OCI-M2 (cell line): ENCODE data around the gene SHC2.
"Not testable (repeated sequence)": the region's sequence is repeated elsewhere in the genome, so short reads cannot be mapped to it uniquely, and the experiment has no call there.

Experiments used
- DNase-seq: peaks from one replicate; lab custom pipeline; 2025; ENCODE audit not compliant: unreplicated experiment; lab: John Stamatoyannopoulos, UW

The SHC2 gene

DNA sequence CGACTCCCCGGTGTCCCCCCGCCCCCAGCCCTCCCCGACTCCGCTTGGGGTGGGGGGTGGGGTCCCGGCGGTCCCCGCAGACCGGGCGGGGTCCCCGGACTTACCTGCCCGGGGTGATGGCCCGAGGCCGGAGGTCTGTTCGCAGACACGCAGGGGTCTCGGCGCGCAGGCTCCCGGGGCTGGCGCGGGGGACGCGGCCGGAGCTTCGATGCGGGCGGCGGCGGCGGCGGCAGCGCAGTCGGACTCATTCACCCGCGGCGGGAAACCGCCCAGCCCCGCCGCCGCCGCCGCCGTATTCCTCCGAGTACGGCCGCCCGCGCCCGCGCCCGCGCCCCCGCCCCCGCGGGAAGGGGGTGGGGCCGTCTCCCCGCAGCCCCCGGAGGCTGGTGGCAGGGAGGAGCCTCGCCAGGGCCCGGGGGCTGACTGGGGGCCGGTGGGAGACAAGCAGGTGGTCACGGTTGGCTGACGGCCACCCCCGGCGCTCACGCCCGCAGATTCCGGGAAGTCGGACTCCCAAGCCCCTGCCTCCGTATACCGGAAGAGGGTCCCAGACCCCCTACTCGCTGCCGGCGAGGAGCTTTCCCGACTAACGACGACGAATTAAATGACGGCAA, 51.8 kb downstream of the SHC2 start, which contains the start of gene C2CD4C:
C2CD4C (minus strand) TSS at position 246 of the 614 bp plus-strand sequence. CDS start 786 bp downstream, outside the sequence.
- DNase-seq: no peak

DNA sequence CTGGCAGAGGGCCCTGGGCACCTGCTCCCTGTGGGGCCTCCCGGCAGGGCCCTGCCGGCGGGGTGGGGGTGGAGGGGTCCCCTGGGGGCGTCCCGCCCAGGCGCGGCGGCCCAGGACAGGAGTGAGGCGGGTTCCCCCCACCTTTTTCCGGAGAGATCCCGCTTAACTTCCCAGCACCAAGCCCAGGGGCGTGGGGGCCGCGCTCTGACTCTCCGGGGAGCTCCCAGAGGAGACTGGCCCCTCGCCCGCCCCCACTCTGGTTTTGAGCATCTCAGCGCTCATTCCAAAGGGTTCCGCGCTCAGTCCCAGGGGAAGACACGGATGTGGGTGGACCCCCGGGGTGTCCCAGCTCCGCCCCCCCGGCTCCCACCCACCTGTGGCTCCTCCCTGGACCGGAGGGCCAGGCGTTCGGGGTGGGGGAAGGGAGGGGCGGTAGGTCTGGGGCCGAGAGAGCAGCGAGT, 52.4 kb downstream of the SHC2 start:
- DNase-seq: no peak

DNA sequence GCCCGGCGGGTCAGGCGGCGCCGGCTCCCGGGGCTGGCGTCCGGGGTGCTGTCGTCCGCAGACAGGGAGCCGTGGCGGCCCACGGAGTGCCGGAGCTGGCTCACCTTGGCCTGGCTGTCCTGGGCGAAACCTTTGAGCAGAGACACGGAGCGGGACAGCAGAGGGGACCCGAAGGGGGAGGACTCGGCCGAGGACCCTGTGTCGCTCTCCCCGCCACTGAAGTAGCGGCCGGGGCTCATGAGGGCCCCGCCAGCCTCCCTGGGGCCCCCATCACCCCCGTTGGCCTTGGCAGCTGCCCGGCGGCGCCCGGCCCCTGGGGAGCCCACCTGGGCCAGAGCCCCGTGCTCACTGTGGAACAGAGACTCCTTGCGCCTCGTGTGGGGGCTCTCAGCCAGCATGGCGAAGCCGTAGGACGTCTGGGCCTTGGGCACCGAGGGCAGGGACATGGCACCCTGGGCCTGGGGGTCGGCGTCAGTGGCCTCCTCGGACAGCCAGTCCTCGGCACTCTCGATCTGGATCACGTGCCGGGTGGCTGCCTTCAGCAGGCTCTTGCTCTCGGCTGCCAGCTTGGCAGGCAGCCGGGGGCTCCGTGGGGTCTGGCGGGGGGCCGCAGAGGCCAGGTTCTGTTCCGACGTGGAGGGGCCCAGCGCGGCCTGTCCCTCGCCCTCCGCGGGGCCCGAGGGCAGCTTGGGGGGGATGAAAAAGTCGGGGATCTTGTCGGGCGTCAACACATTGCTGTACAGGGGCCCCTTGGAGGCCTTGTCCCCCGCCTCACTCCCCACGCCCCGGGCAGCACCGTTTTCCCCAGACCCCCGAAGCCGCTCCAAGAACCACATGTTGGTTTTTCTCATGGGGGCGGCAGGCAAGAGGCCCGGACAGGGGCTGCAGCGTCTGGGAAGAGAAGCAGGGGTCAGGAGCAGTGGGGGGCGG, 53.1 kb downstream of the SHC2 start:
- no peak for DNase-seq

DNA sequence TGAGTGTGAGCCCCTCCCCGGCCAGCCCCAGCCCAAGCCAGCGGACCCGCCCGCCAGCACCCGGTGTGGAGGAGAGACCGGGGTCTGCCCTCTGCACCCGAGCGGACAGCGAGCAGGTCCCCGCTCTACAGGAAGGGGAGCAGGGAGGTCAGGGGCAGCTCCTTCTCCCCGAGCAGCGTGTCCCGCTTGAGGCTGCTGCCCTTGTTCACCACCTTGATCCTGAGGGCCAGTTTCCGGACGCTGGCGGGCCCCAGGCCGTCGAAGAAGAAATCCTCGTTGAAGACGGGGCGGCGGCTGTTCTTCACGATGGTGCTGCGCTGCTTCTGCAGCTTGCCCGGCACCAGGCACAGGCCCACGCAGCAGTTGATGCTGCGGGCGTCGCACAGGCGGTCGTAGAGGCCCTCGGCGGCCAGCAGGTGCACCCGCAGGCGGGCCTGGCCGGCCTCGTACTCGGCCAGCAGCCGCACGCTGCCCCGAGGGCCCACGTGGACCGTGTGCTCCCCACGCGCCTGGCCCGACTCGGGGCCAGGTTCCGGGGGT, 53.8 kb downstream of the SHC2 start:
- no peak for DNase-seq

DNA sequence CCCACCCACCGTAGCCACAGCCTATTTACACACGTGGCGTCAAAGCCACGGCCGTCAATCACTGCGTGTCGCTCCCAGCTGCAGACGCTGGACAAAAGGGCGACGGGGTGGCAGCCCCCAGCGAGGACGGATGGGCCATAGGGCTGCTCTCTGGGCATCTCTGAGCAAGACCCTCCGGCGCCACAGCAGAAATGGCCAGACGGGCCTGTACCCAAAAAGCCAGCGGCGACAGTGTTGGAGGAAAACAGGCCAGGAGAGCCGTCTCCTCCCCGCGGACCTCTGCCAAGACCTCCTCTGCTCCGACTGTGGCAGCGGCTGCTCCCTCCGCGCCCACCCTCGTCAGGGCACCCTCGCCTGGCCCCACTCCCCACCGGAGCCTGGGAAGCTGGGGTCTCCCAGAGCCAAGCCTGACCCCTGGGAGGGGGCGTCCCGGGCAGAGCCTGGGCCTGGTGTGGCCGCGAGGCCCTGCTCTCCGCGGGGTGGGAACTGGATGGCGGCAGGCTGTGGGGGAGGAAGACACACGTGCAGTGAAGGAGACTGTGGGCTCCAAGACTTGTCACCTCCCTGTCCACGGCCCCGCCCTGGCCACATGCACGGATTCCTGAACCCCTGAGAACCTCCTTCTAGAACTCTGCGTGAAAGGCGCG, 54.6 kb downstream of the SHC2 start:
- no peak for DNase-seq

DNA sequence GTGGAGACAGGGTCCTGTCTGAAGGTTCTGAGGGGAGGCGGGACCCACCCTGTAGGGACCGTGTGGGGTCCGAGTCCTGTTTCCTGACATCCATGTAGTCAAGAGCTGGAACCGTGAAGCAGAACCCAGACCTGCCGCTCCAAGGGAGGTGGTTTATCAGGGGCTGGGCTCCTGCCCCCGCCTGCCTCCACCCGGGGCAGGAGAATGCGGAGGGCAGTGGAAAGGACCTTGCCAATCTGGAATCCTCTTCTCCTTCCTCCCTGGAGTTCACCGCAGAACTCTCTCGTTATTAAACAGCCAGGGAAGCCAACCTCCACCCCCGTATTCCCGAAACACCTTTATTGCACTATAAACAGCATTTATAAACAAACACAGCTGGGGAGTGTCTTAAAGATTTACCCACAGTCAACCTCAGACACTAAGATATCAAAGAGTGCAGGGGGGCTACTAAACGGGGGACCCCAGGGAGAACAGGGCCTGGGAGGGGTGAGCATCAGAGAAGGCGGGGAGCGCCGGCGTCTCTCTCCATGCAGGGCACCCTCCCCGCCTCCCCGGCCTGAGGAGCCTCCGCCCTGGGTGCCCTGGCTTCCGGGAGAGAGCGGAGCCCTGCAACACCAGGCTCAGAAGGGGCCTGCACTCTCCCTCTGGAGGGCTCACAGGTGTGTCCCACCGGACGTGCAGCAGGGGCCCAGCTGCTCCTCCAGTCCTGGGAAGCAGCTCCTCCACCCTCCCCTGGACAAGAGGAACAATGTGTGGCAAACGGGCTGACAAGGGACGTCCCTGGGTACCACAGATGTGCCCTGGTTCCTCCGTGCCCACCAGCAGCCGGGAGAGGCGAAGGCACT, 55.5 kb downstream of the SHC2 start:
- DNase-seq: no peak

DNA sequence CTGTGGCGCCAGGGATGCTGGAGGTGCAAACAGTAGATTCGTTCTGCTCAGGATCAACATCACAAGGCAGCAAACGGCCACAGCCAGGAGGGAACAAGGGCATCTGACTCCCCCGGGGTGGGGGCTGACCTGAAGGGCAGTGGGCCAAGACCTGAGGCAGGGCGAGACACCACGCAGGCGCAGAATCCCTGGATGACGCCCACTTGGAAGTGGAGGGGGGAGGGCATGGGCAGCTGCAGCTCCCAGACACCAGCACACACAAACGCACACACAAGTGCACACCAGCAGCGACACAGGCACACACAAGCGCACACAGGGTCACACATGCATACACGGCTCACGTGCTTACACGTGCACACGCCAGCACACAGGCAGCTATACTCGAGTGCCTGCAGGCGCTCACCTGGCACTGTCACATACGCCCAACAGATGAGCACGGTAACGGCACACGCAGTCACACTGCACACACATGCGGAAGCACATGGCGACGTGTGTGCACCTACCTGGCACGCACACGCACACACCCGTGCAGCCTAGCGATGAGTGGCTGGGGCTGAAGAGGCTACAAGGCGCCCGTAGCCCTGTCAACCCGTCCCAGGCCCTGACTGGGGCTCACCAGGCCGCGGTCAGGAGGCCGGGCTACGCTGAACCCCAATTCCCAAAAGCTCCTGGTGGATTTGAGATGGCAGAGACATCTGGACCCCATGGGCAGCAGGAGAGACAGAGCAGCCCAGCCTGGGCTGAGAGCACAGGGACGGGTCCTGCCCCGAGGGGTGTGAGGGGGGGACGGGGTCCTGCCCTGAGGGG, 57.4 kb downstream of the SHC2 start:
- no peak for DNase-seq

DNA sequence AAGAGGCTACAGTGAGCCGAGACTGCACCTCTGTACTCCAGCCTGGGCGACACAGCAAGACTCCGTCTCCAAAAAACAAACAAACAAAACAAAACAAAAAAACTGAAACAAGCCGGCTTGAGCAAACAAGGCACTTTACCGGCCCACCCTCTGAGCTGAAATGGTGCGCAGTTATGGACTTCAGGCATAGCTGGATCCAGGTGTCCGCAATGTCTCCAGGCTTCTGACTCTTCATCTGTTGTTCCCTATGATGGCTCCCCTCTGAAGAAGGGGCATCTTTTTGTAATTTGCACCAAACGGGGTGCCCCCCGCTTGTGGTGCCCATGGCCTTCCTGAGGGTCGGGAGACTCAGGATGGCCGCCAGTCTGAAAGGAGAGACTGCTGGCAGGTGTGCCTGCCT, 58.0 kb downstream of the SHC2 start:
- no peak for DNase-seq

DNA sequence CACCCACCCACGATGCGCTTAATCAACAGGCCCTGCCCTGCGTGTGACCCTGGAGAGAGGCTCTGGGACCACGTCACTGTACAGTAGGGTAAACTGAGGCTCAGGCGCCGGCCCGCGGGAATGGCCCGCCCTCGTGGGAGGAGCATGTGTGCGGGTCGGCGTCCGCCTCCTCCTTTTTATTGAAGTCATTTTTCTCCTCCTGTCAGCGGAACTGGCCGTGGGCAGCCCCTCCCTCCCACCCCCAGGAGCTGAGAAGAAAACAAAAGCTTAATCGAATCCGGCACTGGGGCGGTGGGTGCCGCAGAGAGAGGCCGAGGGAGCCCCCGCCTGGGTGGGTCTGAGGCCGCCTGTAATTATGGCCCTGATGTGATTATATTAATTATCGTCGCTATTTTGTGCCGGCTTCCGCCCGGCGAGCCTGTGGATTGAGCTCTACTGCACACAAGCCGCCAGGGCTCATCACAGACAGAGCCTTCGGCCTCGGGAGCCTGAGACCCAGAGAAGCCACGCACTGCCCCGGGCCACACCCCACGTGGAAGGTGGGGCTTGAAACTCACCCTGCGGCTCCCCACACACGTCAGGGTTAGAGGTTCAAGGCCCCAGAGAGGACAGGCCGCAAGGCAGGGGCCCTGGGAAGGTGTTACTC, 58.8 kb downstream of the SHC2 start:
- no peak for DNase-seq

DNA sequence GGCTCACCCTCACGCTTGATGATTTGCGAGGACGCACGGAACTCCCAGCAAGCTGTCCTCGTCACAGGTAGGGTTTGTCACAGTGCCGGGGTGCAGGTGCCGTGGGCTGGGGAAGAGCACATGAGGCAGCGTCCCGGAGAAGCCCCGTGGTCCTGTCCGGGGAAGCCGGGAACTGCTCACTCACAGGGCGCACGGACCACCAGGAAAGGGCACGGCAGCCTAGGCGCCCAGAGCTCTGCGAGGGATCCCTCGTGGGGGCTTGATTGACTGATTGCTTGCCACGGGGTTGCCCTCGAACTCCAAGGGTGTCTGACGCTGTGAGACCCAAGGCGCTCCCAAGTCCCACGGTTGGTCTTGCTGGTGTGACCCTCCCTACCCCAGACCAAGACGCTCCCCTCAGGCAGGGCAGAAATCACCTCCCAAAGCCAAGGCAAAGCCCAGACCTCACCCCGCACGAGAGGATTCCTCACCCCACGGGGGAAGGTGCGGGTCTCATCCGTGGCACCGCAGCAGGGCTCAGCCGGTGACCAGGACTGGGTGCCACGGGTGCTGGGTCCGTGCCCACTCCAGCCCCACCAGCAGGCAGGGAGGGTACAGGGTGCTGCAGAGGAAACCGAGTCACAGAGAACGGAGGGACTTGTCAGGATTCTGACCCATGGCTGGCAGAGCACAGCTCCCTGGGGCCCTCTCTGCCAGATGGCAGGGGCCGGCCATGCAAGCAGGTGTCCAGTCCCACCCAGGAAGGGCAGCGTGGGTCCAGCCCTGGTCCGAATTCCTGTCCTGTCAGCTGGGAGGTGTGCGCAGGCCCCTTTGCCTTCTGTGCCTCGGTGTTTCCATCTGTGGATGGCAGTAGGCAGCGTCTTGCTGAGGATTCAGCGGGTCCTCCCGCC, 59.6 kb downstream of the SHC2 start:
- DNase-seq: no peak

DNA sequence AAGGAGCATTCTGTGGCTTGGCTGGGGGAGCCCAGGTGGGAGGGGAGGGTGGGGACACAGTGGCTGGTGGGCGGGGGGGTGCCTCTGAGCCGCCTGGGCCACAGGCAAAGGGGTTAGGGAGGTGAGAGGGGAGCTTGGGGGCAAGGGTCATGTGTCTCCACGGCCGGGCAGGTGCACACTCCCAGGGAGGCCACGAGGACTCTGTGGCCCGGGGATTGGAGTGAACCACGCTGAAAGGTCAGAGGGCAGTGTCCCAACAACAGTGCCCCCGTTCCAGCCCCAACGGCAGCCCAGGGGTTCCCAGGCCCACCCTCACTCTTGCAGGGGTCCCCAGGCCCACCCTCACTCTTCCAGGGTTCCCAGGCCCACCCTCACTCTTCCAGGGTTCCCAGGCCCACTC, 61.5 kb downstream of the SHC2 start:
- DNase-seq: no peak

DNA sequence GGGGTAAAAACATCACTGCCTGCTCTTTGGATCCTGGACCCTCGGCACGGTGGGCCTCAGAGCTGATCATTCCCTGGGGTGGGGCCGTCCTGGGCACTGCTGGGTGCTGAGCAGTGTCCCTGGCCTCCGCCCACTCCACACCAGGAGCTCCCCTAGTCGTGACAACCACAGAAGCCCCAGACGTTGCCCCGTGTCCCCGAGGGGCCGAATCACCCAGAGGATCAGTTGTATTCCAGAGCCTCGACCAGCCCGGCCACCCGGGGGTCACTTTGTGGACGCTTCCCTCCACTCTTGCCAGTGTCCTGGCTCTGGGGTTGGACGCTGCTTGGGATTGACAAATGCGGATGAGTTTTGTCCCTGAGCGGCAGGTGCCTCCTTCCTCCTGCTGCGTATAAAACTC, 62.1 kb downstream of the SHC2 start:
- DNase-seq: no peak

DNA sequence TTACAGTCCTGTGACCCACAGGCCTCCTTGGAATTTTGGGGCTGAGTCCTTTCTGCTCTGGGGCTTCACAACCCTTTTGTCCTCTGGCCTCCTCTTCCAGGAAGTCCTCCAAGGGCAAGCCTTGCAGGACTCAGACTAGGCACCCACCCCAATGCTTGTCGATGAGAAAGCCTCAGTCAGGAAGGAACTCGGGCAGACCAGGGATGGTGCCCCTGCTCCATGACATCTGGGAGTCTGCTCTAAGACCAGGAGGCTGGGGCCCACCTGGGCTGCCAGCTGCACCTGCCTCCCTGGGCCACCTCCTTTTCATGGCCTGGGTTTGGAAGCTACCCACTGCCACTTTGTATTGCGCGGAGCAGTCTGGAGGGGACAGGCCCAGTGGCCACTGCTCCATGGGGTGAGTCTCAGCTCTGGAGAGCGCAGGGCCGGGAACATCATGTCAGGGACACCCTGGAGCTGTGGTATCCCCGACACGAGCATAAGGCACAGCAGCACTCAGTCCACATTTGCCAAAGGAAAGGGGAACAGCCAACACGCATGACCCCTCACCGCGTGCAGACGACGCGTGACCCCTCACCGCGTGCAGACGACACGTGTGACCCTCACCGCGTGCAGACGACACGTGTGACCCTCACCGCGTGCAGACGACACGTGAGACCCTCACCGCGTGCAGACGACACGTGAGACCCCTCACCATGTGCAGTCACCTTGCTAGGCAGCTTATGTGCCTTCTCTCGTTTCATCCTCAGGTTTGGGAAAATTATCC, 62.7 kb downstream of the SHC2 start:
- no peak for DNase-seq

DNA sequence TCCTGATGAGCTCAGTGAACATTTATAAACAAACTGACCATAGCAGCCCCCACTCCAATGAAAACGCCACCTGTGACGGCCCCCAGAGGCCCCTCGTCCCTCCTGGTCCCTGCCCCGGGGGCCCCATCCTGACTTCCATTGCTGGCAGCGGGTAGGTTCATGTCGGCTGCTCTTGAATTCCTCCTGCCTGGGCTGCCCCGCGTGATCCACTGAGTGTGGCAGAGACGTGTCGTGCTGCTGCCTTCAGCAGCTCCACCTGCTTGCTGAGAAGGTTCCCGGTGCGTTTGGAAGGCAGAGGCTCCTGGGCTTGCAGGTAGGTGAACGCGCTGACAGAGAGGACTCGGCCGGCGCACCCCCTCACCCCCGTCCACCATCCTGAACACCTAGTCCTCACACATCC, 63.5 kb downstream of the SHC2 start:
- DNase-seq: no peak

DNA sequence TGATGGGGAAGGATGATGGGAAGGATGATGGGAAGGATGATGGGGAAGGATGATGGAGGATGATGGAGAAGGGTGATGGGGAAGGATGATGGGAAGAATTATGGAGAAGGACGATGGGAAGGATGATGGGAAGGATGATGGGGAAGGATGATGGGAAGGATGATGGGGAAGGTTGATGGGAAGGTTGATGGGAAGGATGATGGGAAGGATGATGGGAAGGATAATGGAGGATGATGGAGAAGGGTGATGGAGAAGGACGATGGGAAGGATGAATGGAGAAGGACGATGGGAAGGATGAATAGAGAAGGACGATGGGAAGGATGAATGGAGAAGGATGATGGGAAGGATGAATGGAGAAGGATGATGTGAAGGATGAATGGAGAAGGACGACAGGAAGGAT, 65.4 kb downstream of the SHC2 start:
- DNase-seq: no peak

DNA sequence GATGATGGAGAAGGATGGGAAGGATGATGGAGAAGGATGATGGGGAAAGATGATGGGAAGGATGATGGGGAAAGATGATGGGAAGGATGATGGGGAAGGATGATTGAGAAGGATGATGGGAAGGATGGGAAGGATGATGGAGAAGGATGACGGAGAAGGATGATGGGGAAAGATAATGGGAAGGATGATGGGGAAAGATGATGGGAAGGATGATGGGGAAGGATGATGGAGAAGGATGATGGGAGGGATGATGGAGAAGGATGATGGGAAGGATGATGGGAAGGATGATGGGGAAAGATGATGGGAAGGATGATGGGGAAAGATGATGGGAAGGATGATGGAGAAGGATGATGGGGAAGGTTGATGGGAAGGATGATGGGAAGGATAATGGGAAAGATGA, 66.0 kb downstream of the SHC2 start:
- not testable (repeated sequence) for DNase-seq

DNA sequence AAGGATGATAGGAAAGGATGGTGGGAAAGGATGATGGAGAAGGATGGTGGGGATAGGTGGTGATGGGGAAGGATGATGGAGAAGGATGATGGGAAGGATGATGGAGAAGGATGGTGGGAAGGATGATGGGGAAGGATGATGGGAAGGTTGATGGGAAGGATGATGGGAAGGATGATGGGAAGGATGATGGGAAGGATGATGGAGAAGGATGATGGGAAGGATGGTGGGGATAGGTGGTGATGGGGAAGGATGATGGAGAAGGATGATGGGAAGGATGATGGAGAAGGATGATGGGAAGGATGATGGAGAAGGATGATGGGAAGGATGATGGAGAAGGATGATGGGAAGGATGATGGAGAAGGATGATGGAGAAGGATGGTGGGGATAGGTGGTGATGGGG, 67.3 kb downstream of the SHC2 start:
- DNase-seq: not testable (repeated sequence)
